ENCODE results near the gene ZBTB48. TPM values are rescaled to one million over a fixed set of nuclear protein-coding genes. Genes with fewer than 3 reads are reported as not detected.

ZBTB48 gene
- total and polyA plus RNA-seq, 2 donors from 2014 or later, result 27.1 to 45.5 TPM

DNA sequence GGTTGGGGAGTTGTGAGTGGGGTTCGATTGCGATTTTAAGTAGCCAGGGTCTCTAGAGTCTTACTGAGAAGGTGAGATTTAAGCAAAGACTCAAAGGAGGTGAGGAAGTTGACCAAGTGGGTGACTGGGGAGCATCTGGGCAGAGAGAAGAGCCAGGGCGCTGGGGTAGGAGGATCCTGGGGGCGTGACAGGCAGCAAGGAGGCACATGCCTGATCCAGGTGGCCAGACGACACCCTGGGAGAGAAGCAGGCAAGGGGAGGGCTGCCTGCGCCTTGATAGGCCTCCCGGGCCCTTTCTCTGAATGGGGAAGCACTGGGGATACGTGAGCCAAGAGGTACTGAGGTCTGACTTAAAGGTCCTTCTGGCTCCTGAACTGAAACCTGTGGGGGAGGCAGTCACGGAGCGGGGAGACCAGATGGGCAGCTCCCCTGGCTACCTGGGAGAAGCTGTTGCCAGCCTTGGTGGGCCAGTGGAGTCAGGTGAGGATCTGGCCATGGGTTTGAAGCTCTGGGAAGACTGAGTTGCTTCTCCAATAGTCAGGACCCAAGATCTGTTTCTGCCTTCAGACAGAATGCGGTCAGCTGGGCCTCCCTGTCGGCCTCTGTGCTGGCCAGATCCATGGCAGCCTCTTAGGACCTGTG lies 5.4 kb downstream of the ZBTB48 start:
- Histone ChIP-seq H3K27ac (ENCODE audit: low read depth in 2 of 2, low read length in 2 of 2) (no peak overlapping the region), H3K27me3 (ENCODE audit: control insufficient read depth, insufficient read depth, low read length) (no peaks in the 10 kb centered on the region), H3K9me3 (ENCODE audit: control insufficient read depth in 2 of 3, insufficient read depth in 1 of 3, low read length in 3 of 3) (no peaks in the 10 kb centered on the region), H3K4me3 (ENCODE audit: low read length in 3 of 3) (no peak overlapping the region), H3K36me3 (ENCODE audit: control insufficient read depth in 2 of 3, insufficient read depth in 3 of 3, low read length in 3 of 3) (peaks cover 2 to 15% (median 14%) of the 10 kb centered on the region in 3 donors), H3K9ac (ENCODE audit: low read length in 3 of 3) (no peak overlapping the region), H3K4me1 (ENCODE audit: control insufficient read depth in 2 of 3, insufficient read depth in 2 of 3, low read depth in 1 of 3, low read length in 3 of 3) (peaks cover 0 to 26% (median 16%) of the 10 kb centered on the region in 3 donors)
- TF ChIP-seq, protein P1, sequence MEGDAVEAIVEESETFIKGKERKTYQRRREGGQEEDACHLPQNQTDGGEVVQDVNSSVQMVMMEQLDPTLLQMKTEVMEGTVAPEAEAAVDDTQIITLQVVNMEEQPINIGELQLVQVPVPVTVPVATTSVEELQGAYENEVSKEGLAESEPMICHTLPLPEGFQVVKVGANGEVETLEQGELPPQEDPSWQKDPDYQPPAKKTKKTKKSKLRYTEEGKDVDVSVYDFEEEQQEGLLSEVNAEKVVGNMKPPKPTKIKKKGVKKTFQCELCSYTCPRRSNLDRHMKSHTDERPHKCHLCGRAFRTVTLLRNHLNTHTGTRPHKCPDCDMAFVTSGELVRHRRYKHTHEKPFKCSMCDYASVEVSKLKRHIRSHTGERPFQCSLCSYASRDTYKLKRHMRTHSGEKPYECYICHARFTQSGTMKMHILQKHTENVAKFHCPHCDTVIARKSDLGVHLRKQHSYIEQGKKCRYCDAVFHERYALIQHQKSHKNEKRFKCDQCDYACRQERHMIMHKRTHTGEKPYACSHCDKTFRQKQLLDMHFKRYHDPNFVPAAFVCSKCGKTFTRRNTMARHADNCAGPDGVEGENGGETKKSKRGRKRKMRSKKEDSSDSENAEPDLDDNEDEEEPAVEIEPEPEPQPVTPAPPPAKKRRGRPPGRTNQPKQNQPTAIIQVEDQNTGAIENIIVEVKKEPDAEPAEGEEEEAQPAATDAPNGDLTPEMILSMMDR (IDR thresholded peaks at IDR 0.05; ENCODE audit: borderline replicate concordance, extremely low read depth, insufficient read depth), result no peak
- FAIRE-seq (no peak), DNase-seq (no peak)
- intact Hi-C loops (cut with DNase I), result no loop called here

DNA sequence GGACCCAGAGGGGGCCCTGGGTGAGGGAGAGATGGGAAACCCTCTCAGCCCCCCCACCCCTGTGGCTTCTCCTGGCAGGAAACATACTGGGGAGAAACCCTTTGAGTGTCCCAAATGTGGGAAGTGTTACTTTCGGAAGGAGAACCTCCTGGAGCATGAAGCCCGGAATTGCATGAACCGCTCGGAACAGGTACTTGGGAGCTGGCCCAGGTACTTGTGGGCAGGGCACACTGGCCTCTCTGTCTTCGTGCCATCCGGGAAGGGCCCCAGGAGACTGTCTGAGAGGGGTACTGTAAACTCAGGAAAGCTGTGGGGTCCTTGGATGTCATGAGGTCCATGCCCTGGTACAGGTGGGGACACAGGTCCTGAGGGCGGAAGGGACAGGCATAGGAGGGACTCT lies 6.0 kb downstream of the ZBTB48 start:
- TF ChIP-seq, protein P1 (IDR thresholded peaks at IDR 0.05; ENCODE audit: borderline replicate concordance, extremely low read depth, insufficient read depth), result no peak
- no peak overlapping the region for H3K9ac ChIP-seq (ENCODE audit: low read length in 3 of 3)
- intact Hi-C loops (cut with DNase I), result no loop called here
- no peak overlapping the region for H3K4me3 ChIP-seq (ENCODE audit: low read length in 3 of 3)
- H3K27me3 ChIP-seq (ENCODE audit: control insufficient read depth, insufficient read depth, low read length), result no peaks in the 10 kb centered on the region
- H3K27ac ChIP-seq (ENCODE audit: low read depth in 2 of 2, low read length in 2 of 2), result no peak overlapping the region
- no peaks in the 10 kb centered on the region for H3K9me3 ChIP-seq (ENCODE audit: control insufficient read depth in 2 of 3, insufficient read depth in 1 of 3, low read length in 3 of 3)
- FAIRE-seq (no peak), DNase-seq (no peak)
- H3K36me3 ChIP-seq (ENCODE audit: control insufficient read depth in 2 of 3, insufficient read depth in 3 of 3, low read length in 3 of 3), result peaks cover 2 to 17% (median 16%) of the 10 kb centered on the region in 3 donors
- H3K4me1 ChIP-seq (ENCODE audit: control insufficient read depth in 2 of 3, insufficient read depth in 2 of 3, low read depth in 1 of 3, low read length in 3 of 3), result peaks cover 0 to 21% (median 15%) of the 10 kb centered on the region in 3 donors

DNA sequence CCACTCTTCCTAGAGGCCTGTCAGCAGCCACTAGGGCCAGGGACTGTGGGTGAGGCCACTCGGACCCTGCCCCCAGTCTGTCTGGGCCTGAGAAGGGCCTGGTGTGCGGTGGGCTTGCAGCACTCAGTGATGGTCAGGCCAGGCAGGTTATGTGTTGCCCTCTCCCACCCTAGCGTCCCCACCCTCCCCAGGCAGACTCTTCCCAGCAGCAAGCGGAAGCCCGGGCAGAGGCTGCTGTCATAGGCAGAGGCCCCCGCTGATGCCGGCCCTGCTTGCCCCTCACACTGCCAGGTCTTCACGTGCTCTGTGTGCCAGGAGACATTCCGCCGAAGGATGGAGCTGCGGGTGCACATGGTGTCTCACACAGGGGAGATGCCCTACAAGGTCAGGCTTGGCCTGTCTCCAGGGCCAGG lies 6.6 kb downstream of the ZBTB48 start:
- FAIRE-seq (no peak), DNase-seq (no peak)
- peaks cover 0 to 16% (median 9%) of the 10 kb centered on the region in 3 donors for H3K4me1 ChIP-seq (ENCODE audit: control insufficient read depth in 2 of 3, insufficient read depth in 2 of 3, low read depth in 1 of 3, low read length in 3 of 3)
- H3K9me3 ChIP-seq (ENCODE audit: control insufficient read depth in 2 of 3, insufficient read depth in 1 of 3, low read length in 3 of 3), result no peaks in the 10 kb centered on the region
- peaks cover 2 to 20% (median 16%) of the 10 kb centered on the region in 3 donors for H3K36me3 ChIP-seq (ENCODE audit: control insufficient read depth in 2 of 3, insufficient read depth in 3 of 3, low read length in 3 of 3)
- intact Hi-C loops (cut with DNase I), result no loop called here
- TF ChIP-seq, protein P1 (IDR thresholded peaks at IDR 0.05; ENCODE audit: borderline replicate concordance, extremely low read depth, insufficient read depth), result no peak
- no peak overlapping the region for H3K27ac ChIP-seq (ENCODE audit: low read depth in 2 of 2, low read length in 2 of 2)
- no peak overlapping the region for H3K4me3 ChIP-seq (ENCODE audit: low read length in 3 of 3)
- no peaks in the 10 kb centered on the region for H3K27me3 ChIP-seq (ENCODE audit: control insufficient read depth, insufficient read depth, low read length)
- H3K9ac ChIP-seq (ENCODE audit: low read length in 3 of 3), result no peak overlapping the region

All from kidney (tissue), 14 donors.